GM12892 (cell line): ENCODE measurements around the gene CAMKV.

ENCODE experiments used
- DNase-seq: peaks from one replicate; pipeline ENCODE4 v3.0.0; 2011; ENCODE audit not compliant: insufficient read length
- FAIRE-seq: peaks from 2 replicates; lab custom pipeline; 2011; peaks lifted over from hg19 to GRCh38; lab: Jason Lieb, UNC
- POLR2A ChIP-seq: IDR thresholded peaks from 2 replicates; pipeline ENCODE4 v1.6.1; 2011; ENCODE audit warnings: low read depth, low read length, control low read depth
- POLR2AphosphoS5 ChIP-seq: IDR thresholded peaks from 2 replicates; pipeline ENCODE4 v1.6.1; 2011; ENCODE audit warnings: low read depth, low read length, control low read depth
- TAF1 ChIP-seq: IDR thresholded peaks from 2 replicates; pipeline ENCODE4 v1.6.1; 2011; ENCODE audit warnings: low read depth, mild to moderate bottlenecking, control low read depth, low read length, borderline replicate concordance

CAMKV gene

GRCh38 chr3:49903451-49904424 lies 34.0 kb upstream of the CAMKV start, which contains the start of gene MST1R:
Gene MST1R, minus strand, starts transcription at chr3:49903873. Its CDS starts 264 bp downstream, at chr3:49903609.
- TF ChIP-seq POLR2A (no peak), TAF1 (no peak), POLR2AphosphoS5 (no peak)
- peak; percentile 89 for FAIRE-seq
- peak; percentile 92 for DNase-seq

- TF ChIP-seq TAF1 (no peak), POLR2AphosphoS5 (no peak), POLR2A (no peak)
- FAIRE-seq (no peak), DNase-seq (no peak)
These were observed 33.0 kb upstream of the CAMKV start for GRCh38 chr3:49902511-49903345.

GRCh38 chr3:49901366-49902339 lies 31.9 kb upstream of the CAMKV start:
- TF ChIP-seq POLR2A (no peak), POLR2AphosphoS5 (no peak), TAF1 (no peak)
- no peak for DNase-seq

GRCh38 chr3:49900491-49901153 lies 30.9 kb upstream of the CAMKV start:
- DNase-seq (no peak), FAIRE-seq (no peak)
- no peak for TF ChIP-seq TAF1
- no peak for TF ChIP-seq POLR2A
- TF ChIP-seq POLR2AphosphoS5, result no peak

More at GRCh38 chr3:49901366-49902339, 31.9 kb upstream of the CAMKV start:
- FAIRE-seq, result peak; percentile 88

GRCh38 chr3:49899815-49900214 lies 30.1 kb upstream of the CAMKV start:
- TF ChIP-seq POLR2A (no peak), POLR2AphosphoS5 (no peak), TAF1 (no peak)
- DNase-seq (no peak), FAIRE-seq (no peak)

- TF ChIP-seq POLR2AphosphoS5, result no peak
- TF ChIP-seq TAF1, result no peak
- no peak for TF ChIP-seq POLR2A
- FAIRE-seq (no peak), DNase-seq (no peak)
These were observed 29.3 kb upstream of the CAMKV start for GRCh38 chr3:49898991-49899390.

- DNase-seq (no peak), FAIRE-seq (no peak)
- no peak for TF ChIP-seq POLR2A
- TF ChIP-seq POLR2AphosphoS5, result no peak
- no peak for TF ChIP-seq TAF1
These were observed 26.6 kb upstream of the CAMKV start for GRCh38 chr3:49896345-49896744.

GRCh38 chr3:49895791-49896190 lies 26.1 kb upstream of the CAMKV start:
- no peak for DNase-seq
- FAIRE-seq, result no peak
- no peak for TF ChIP-seq TAF1

- TF ChIP-seq POLR2A (no peak), POLR2AphosphoS5 (no peak)
- DNase-seq (no peak), FAIRE-seq (no peak)
These were observed 19.6 kb upstream of the CAMKV start for GRCh38 chr3:49889296-49889695.

GRCh38 chr3:49886922-49887265 lies 17.2 kb upstream of the CAMKV start:
- FAIRE-seq, result no peak

More at GRCh38 chr3:49886922-49887265, 17.2 kb upstream of the CAMKV start:
- TF ChIP-seq POLR2A, result no peak
- TF ChIP-seq POLR2AphosphoS5, result no peak
- TF ChIP-seq TAF1, result no peak
- DNase-seq, result no peak
